Right atrium auricular region (tissue), 2 donors: ENCODE results near the gene RBM33. TPM values are rescaled to one million over a fixed set of nuclear protein-coding genes. Genes with fewer than 3 reads are reported as not detected.

ENCODE experiments used
- DNase-seq: peaks from one replicate; pipeline ENCODE4 v3.0.0-alpha.2; 2019; ENCODE audit warnings: low spot score
- H3K27ac ChIP-seq, 2 donors: fragments of 200-600 bp; sonication (generic); 1 replicate in 1 of 2; 2 replicates in 1 of 2; pipeline ENCODE4 v1.5.1; 2016 to 2019
- H3K27me3 ChIP-seq, 2 donors: fragments of 200-600 bp; sonication (generic); one replicate each; pipeline versions ENCODE4 v1.5.1 to v1.6.0; 2017 to 2019
- H3K36me3 ChIP-seq: fragments of 200-600 bp; sonication (generic); one replicate; pipeline ENCODE4 v1.5.1; 2016
- H3K4me1 ChIP-seq, 2 donors: fragments of 200-600 bp; sonication (generic); one replicate each; pipeline versions ENCODE4 v1.5.1 to v1.6.0; 2017 to 2019
- H3K4me3 ChIP-seq, 2 donors: fragments of 200-600 bp; sonication (generic); 1 replicate in 1 of 2; 2 replicates in 1 of 2; pipeline ENCODE4 v1.5.1; 2017 to 2019; ENCODE audit warnings: mild to moderate bottlenecking in 1 of 2, moderate library complexity in 1 of 2
- H3K9me3 ChIP-seq, 2 donors: fragments of 200-600 bp; sonication (generic); one replicate each; pipeline ENCODE4 v1.5.1; 2019
- CTCF ChIP-seq, 2 donors: fragments of 200-600 bp; sonication (generic); IDR thresholded peaks; one replicate each; pipeline ENCODE4 v1.5.1; 2019; ENCODE audit warnings: antibody characterized with exemption in 2 of 2
- total RNA-seq, 2 donors: library from RNA; depleted of rRNA; stranded (reverse); fragments of >200 nt; gene quantifications; one replicate each; pipeline ENCODE4 v1.1.0, GENCODE V29; 2016

The RBM33 gene
- total RNA-seq, 2 donors from 2014 or later, result 15.4 to 21.0 TPM

DNA sequence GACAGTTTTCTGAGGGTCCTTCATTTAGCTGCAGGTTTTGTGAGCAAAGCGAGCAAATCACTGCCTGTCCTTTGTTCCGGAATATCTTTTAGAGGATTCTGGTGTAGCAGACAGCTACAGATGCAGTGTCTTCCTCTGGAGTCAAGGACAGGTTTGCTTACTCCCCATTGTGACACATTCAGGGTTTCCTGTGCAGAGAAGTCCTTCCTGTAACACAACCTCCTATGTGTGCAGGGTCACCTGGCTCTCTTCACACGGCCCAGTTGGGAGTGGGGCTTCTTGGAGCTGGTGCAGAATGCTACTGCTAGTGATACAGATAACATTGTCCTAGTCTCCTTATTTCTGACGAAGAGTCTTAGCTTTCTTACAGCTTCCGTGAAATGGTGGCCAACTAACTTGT, 47.9 kb downstream of the RBM33 start:
- H3K36me3 ChIP-seq, result no peaks in the 10 kb centered on the region
- H3K4me1 ChIP-seq, result peaks cover 0 to 8% of the 10 kb centered on the region in 2 donors
- no peak for DNase-seq
- H3K27me3 ChIP-seq, result no peaks in the 10 kb centered on the region
- H3K9me3 ChIP-seq, result no peaks in the 10 kb centered on the region
- H3K4me3 ChIP-seq, result no peak overlapping the region
- no peak for TF ChIP-seq CTCF (IDR thresholded peaks at IDR 0.05)
- H3K27ac ChIP-seq, result no peak overlapping the region

GRCh38 chr7:155693826-155694225, 49.4 kb downstream of the RBM33 start:
- H3K4me3 ChIP-seq, result no peak overlapping the region
- peaks cover 0 to 8% of the 10 kb centered on the region in 2 donors for H3K4me1 ChIP-seq
- no peaks in the 10 kb centered on the region for H3K36me3 ChIP-seq
- no peaks in the 10 kb centered on the region for H3K27me3 ChIP-seq
- no peak for TF ChIP-seq CTCF (IDR thresholded peaks at IDR 0.05)
- no peak for DNase-seq
- no peak overlapping the region for H3K27ac ChIP-seq
- no peaks in the 10 kb centered on the region for H3K9me3 ChIP-seq

GRCh38 chr7:155694851-155695250, 50.4 kb downstream of the RBM33 start:
- H3K27ac ChIP-seq, result no peak overlapping the region
- H3K9me3 ChIP-seq, result no peaks in the 10 kb centered on the region
- H3K36me3 ChIP-seq, result no peaks in the 10 kb centered on the region
- no peaks in the 10 kb centered on the region for H3K27me3 ChIP-seq
- TF ChIP-seq CTCF (IDR thresholded peaks at IDR 0.05), result no peak
- H3K4me1 ChIP-seq, result peaks cover 0 to 8% of the 10 kb centered on the region in 2 donors
- H3K4me3 ChIP-seq, result no peak overlapping the region
- DNase-seq, result no peak

- Histone ChIP-seq H3K4me1 (peaks cover 0 to 8% of the 10 kb centered on the region in 2 donors), H3K27ac (no peak overlapping the region), H3K9me3 (no peaks in the 10 kb centered on the region), H3K27me3 (no peaks in the 10 kb centered on the region), H3K4me3 (no peak overlapping the region), H3K36me3 (peaks cover 10% of the 10 kb centered on the region)
- no peak for TF ChIP-seq CTCF (IDR thresholded peaks at IDR 0.05)
- DNase-seq, result no peak
Observed at GRCh38 chr7:155696747-155697146, 52.3 kb downstream of the RBM33 start.

DNA sequence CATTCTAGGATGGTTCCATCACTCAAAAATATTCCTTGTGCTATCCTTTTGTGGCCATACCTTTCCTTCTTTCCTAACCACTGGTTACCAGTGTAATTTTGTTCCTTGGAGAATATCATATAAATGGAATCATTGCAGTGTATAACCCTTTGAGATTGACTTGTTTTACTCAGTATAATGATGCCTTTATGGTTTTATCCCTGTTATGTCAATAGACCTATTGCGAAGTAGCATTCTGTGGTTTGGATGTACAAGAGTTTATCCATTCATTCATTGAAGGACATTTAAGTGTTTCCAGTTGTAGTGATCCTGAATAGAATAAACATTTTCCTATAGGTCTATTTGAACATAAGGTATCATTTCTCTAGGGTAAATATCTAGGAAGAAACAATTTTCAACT, 54.2 kb downstream of the RBM33 start:
- no peak overlapping the region for H3K27ac ChIP-seq
- H3K36me3 ChIP-seq, result peaks cover 29% of the 10 kb centered on the region
- DNase-seq, result no peak
- no peaks in the 10 kb centered on the region for H3K27me3 ChIP-seq
- no peak overlapping the region for H3K4me3 ChIP-seq
- no peaks in the 10 kb centered on the region for H3K9me3 ChIP-seq
- peaks cover 0 to 3% of the 10 kb centered on the region in 2 donors for H3K4me1 ChIP-seq
- TF ChIP-seq CTCF (IDR thresholded peaks at IDR 0.05), result no peak

GRCh38 chr7:155699180-155699579, 54.7 kb downstream of the RBM33 start:
- Histone ChIP-seq H3K36me3 (peaks cover 33% of the 10 kb centered on the region), H3K4me1 (no peaks in the 10 kb centered on the region), H3K9me3 (no peaks in the 10 kb centered on the region), H3K4me3 (no peak overlapping the region), H3K27me3 (no peaks in the 10 kb centered on the region), H3K27ac (no peak overlapping the region)
- DNase-seq, result no peak
- no peak for TF ChIP-seq CTCF (IDR thresholded peaks at IDR 0.05)
